Suppressor macrophage (primary cell): ENCODE results near the gene SLC38A10.

Experiments
- DNase-seq, 4 experiments: peaks; one replicate each; pipeline ENCODE4 v3.0.0-alpha.2; 2020 to 2022

SLC38A10 gene

GRCh38 chr17:81239714-81240555 is 55.2 kb downstream of the SLC38A10 start:
- peak in 3 of 4 experiments; percentile 21 to 40 (median 22) for DNase-seq

GRCh38 chr17:81238815-81239713 is 56.0 kb downstream of the SLC38A10 start, which contains the start of the genes NDUFAF8 and TEPSIN:
NDUFAF8 (plus strand) TSS chr17:81239318; CDS start chr17:81239364, 46 bp downstream.
TEPSIN (minus strand) TSS chr17:81239055; CDS start chr17:81239033, 22 bp downstream.
- DNase-seq: peak; percentile 98 to 100 (median 99)

DNA sequence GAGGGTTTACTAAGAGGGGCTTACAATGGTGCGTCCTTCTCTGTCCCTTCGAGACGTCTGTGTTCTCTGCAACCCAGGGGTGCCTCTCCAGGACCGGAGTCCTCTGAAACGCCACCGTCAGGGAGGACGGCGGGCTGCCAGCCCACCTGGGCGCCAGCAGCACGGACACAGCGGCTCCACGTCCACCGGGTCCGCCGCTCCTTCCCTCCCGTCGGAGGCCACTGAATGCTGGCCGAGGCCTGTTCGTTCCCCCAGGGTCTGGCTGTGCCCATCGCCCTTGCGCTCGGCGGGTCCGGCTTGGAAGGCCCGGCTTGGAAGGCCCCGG is 56.7 kb downstream of the SLC38A10 start:
- DNase-seq: no peak

GRCh38 chr17:81237591-81238489 is 57.3 kb downstream of the SLC38A10 start:
- DNase-seq: peak in 1 of 4 experiments; percentile 9

- DNase-seq: no peak
These were observed 58.3 kb downstream of the SLC38A10 start for GRCh38 chr17:81236784-81237183.

DNA sequence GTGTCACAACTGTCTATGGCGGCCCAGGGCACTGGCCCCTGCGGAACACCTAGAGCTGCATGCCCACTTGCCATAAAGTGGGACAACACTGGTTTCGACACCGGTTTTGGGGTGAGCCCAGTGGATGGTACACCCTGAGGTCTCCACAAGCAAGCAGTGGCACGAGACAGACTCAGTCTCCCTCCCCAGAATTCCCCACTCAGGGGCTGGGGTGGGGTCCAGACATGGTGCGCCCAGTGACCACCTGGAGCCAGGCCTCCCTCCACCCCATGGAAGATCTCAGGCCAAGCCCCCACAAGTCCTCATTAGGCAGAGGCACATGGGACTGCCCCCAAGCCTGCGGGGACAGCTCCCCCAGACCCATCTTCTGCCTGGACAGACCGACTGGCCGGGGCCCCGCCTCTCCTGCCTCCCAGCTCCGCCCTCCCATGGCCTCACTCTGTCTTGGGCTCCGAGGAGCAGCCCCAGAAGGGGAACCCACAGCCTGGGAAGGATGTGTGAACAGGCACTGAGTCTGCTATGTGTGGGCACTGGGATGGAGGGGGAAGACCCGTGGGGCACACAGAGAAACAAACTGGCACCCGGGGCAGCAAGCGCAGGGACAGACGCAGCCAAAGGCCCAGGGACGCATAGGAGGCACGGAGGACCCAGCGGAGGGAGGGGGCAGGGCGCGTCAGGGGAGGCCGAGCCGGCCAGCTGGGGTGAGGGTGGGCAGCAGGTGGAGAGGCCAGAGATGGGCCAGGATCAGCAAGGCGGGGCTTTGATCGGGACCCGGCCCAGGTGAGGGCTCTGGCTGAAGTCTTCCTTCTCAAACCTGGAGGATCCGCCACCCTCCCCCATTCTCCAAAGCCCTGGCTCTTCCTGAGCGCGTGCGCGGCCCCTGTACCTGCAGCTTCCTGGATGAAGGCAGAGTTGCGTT is 59.0 kb downstream of the SLC38A10 start:
- no peak for DNase-seq

GRCh38 chr17:81234940-81235821 is 59.9 kb downstream of the SLC38A10 start:
- DNase-seq: no peak

GRCh38 chr17:81234506-81234855 is 60.6 kb downstream of the SLC38A10 start:
- no peak for DNase-seq

- no peak for DNase-seq
These were observed 61.1 kb downstream of the SLC38A10 start for GRCh38 chr17:81233811-81234505.

- DNase-seq: no peak
These were observed 61.8 kb downstream of the SLC38A10 start for GRCh38 chr17:81233316-81233715.

- DNase-seq: no peak
These were observed 62.4 kb downstream of the SLC38A10 start for GRCh38 chr17:81232616-81233241.

GRCh38 chr17:81231766-81232581 is 63.1 kb downstream of the SLC38A10 start:
- no peak for DNase-seq

GRCh38 chr17:81231121-81231645 is 63.9 kb downstream of the SLC38A10 start:
- DNase-seq: no peak

DNA sequence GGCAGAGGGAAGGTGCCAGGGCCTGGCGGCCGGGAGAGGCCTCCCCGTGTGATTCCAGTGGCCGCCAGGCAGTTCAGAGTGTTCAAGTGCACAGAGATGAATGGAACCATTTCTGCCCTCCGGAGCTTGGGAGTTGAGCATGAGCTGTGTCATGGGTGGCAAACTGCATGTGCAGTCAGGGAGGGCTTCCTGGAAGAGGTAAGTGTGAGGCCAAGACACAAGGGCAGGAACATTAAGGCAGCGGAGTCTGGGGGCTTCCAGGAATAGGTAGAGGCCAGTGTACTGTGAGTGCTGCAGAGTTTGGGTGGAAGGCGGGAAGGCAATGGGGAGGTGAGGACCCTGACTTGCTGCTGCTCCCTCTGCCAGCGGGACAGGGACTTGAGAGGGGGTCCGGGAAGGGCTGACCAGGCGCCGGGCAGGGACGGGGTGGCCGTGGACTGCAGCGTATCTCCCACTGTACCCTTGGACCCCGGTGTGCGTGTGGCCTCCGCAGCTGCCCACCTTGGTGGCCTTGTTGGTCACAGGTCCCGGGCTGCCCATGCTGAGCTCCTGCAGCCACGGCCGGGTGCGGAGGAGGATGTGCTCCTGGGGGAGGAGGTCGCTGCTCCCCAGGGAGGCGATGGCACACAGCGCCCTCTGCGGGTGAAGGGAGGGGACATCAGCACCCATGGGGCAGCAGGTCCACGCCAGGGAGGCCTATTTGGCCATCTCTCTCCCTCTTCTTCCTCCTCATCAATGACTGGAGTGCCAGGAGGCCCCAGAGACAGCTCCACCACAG is 64.9 kb downstream of the SLC38A10 start:
- peak in 2 of 4 experiments; percentile 23 to 56 for DNase-seq

DNA sequence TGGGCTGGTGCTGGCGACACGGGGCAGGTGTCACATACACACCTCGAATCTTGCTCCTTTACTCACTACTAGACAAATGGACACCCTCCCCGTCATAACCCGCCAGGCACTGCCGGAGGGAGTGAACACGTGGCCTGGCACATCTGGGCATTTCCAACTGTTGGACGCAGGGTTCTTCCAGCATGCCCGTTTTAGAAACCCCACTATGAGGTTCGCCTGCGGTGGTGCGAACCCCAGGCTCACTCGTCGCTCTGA is 65.5 kb downstream of the SLC38A10 start:
- DNase-seq: no peak

DNA sequence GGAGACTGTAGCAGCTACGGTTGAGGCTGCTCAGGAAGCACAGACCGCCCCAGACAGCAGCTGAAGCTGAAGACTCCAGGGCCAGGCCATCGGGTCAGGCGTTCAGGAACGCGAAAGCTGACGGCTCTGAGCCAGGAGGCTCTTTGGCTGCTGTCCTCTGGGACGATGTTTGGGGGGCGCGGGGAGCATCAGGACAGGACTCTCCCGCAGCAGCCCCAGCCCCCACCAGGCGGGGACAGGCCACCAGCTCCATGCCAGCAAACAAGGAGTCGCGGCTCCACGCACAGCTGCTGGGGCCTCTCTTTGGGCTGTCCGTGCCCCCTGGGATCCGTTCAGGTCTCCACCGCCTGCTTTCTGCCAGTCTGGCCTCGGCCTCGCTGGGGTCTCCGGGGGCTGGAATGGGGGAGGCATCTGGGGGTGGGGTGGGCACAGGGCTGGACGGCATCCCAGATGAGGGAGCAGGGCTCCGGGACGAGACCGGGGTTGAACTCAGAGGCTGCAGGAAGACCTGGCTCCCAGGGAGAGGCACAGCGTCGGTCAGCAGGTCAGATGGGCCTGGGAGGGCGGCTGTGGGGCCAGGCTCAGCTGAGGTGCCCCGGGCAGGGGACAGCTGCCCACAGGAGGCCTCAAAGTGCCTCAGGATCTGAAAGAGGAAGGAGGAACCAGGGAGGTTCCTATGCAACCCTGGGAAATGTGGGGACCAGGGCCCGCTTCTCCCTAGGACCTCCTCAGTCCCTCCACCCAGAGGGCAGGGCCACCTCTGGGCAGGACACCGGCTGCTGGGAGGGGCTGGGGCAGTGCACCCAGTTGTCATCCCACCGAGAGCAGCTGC is 66.1 kb downstream of the SLC38A10 start:
- DNase-seq: peak in 3 of 4 experiments; percentile 28 to 51 (median 44)
